Inflammatory macrophage treated with lipopolysaccharide for 4 hours (primary cell): ENCODE measurements around the gene CEP20.
"Not testable (repeated sequence)": the region's sequence is repeated elsewhere in the genome, so short reads cannot be mapped to it uniquely, and the experiment has no call there.

Source experiments
- DNase-seq: peaks from one replicate; pipeline ENCODE4 v3.0.0-alpha.2; 2020

CEP20 gene

GRCh38 chr16:15888072-15888976, at the start of gene CEP20:
Gene CEP20, minus strand, starts transcription at chr16:15888603. Its CDS starts 18 bp downstream, at chr16:15888585.
- peak; percentile 100 for DNase-seq

DNA sequence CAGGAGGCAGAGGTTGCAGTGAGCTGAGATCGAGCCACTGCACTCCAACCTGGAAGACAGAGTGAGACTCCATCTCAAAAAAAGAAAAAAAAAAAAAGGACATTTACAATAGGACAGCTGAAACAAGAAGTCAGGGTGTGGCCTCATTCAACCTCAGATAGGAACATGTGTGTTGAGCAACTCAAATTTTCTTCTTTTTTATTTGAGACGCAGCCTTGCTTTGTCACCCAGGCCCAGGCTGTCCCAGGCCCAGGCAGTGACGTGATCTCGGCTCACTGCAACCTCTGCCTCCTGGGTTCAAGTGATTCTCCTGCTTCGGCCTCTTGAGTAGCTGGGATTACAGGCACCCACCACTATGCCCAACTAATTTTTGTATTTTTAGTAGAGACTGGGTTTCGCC, 48.4 kb upstream of the CEP20 start:
- DNase-seq: peak; percentile 86

GRCh38 chr16:15934991-15935390, 46.6 kb upstream of the CEP20 start:
- no peak for DNase-seq

DNA sequence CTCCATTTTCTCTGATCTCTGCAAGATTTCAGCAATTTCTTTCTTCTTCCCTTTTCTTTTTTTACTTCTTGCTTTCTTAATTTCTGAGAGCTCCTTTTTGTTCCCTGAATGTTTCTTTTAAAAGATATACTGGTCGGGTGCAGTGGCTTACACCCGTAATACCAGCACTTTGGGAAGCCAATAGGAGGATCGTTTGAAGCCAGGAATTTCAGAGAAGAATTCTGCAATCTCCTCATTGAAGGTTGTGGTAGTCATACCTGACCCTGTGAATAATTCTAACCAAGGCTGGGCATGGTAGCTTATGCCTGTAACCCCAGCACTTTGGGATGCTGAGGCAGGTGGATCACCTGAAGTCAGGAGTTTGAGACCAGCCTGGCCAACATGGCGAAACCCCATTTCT, 45.4 kb upstream of the CEP20 start:
- peak; percentile 19 for DNase-seq

GRCh38 chr16:15932939-15933338, 44.5 kb upstream of the CEP20 start:
- DNase-seq: no peak

- DNase-seq: no peak
Observed at GRCh38 chr16:15928261-15929104, 40.1 kb upstream of the CEP20 start.

GRCh38 chr16:15925631-15926030, 37.2 kb upstream of the CEP20 start:
- no peak for DNase-seq

DNA sequence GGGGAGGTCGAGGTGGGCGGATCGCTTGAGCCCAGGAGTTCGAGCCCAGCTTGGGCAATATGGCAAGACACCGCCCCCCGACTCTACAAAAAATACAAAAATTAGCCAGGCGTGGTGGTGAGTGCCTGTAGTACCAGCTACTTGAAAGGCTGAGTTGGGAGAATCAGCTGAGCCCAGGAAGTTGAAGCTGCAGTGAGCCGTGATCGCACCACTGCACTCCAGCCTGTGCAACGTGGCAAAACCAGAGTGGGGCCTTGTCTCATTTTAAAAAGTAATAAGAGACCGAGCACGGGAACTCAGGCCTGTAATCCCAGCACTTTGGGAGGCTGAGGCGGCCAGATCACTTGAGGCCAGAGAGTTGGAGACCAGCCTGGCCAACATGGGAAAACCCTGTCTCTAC, 36.6 kb upstream of the CEP20 start:
- DNase-seq: no peak

GRCh38 chr16:15919331-15919730, 30.9 kb upstream of the CEP20 start:
- DNase-seq: no peak

DNA sequence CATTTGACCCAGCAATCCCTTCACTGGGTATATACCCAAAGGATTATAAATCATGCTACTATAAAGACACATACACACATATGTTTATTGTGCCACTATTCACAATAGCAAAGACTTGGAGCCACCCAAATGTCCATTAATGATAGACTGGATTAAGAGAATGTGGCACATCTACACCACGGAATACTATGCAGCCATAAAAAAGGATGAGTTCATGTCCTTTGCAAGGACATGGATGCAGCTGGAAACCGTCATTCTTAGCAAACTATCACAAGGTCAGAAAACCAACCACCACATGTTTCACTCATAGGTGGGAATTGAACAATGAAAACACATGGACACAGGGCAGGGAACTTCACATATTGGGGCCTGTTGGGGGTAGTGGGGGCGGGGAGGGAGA, 29.9 kb upstream of the CEP20 start:
- DNase-seq: not testable (repeated sequence)

DNA sequence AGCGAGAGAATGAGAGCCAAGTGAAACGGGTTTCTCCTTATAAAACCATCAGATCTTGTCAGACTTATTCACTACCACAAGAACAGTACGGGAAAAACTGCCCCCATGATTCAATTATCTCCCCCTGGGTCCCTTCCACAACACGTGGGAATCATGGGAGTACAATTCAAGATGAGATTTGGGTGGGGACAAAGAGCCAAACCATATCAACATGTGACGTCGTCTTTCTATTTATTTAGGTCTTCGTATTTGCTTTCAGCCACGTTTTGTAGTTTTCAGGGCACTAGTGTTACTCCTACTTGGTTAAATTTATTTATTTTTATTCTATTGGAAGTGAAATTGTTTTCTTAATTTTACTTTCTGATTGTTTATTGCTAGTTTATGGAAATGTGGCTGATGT, 27.9 kb upstream of the CEP20 start:
- no peak for DNase-seq

- no peak for DNase-seq
Observed at GRCh38 chr16:15915555-15916081, 27.2 kb upstream of the CEP20 start.

DNA sequence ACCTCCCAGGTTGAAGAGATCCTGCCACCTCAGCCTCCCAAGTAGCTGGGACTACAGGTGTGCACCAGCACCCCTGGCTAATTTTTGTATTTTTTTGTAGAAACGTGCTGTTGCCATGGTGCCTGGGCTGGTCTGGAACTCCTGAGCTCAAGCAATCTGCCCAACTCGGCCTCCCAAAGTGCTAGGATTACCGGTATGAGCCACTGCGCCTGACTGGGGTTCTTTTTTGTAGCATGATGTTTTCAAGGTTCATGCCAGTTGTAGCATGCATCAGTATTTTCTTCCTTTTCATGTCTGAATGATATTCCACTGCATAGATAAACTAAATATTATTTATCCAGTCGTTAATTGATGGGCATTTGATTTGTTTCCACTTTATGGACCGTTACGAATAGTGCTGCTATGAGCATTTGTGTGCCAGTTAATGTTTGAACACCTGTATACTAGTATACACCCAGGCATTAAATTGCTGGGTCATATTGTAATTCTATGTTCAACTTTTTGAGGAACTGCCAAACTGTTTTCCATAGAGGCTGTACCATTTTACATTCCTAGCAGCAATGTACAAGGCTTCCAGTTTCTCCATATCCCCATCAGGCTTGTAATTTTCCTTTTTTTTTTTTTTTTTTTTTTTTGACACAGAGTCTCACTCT, 24.8 kb upstream of the CEP20 start:
- no peak for DNase-seq

GRCh38 chr16:15911198-15911597, 22.8 kb upstream of the CEP20 start:
- no peak for DNase-seq

- peak; percentile 42 for DNase-seq
Observed at GRCh38 chr16:15907863-15908478, 19.6 kb upstream of the CEP20 start.

- DNase-seq: no peak
Observed at GRCh38 chr16:15906439-15906838, 18.0 kb upstream of the CEP20 start.

GRCh38 chr16:15903960-15904359, 15.6 kb upstream of the CEP20 start:
- DNase-seq: no peak

GRCh38 chr16:15900901-15901500, 12.6 kb upstream of the CEP20 start:
- no peak for DNase-seq

DNA sequence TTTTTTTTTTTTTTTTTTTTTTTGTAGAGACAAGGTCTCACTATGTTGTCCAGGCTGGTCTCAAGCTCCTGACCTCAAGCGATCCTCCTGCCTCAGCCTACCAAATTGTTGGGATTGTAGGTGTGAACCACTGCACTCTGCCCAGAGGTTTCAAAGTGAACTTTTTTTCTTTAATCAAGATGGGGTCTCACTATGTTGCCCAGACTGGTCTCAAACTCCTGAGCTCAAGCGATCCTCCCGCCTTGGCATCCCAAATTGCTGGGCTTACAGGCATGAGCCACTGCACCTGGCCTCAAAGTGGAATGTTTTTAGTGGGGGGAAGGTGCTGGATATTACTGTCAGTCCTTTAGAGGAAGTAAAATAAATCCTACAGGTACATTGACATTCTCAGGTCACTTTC, 12.0 kb upstream of the CEP20 start:
- no peak for DNase-seq

GRCh38 chr16:15899538-15900100, 11.2 kb upstream of the CEP20 start:
- no peak for DNase-seq

DNA sequence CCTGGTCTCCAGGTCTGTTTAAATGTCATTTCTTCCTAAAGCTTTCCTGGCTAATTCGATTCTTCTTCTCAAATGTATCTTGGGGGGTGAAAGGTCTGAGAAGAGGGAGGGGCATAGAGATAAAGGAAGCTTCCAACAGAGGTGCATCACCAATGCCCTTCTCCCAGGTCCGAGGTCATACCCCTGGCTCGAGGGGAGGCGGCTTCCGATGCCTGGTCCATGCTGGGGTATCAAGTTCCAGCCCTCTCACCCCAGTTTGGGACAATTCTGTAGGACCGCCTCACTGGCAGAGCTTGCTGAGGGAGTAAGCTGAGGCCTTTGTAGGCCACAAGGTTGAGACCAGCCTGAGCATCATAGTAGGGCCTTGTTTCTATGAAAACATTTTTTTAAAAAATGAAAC, 10.3 kb upstream of the CEP20 start:
- DNase-seq: no peak

DNA sequence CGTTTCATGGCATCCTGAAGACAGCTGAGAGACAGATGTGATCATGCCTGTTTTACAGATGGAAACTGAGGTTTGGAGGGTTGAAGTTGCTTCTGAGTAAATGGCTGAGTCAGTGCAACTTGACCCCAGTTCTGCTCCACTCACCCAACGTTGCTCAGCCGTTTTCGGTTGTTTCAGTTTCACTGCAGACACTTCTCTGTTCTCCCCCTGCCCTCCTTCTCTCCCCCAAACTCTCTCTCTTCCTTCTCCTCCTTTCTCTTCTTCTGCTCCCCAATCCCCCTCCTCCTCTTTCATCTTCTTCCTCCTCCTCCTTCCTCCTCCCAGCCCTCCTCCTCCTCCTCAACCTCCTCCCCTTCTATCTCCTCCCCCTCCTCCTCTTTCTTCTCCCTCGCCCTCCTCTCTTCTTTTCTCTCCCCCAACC, 9.4 kb upstream of the CEP20 start:
- peak; percentile 73 for DNase-seq
